Ovary (tissue), 9 donors: ENCODE measurements around the gene ACMSD. TPM values are rescaled to one million over a fixed set of nuclear protein-coding genes. Genes with fewer than 3 reads are reported as not detected.

Source experiments
- DNase-seq, 5 donors: peaks; one replicate each; pipeline ENCODE4 v3.0.0-alpha.2; 2019 to 2020
- H3K27ac ChIP-seq, 2 donors: fragments of 200-600 bp; one replicate each; pipeline versions ENCODE4 v1.5.1 to v1.8.0; 2019 to 2022
- H3K27me3 ChIP-seq: fragments of 200-600 bp; one replicate; pipeline ENCODE4 v1.8.0; 2022
- H3K36me3 ChIP-seq: fragments of 200-600 bp; sonication (generic); one replicate; pipeline ENCODE4 v1.5.1; 2019
- H3K4me1 ChIP-seq: one replicate; pipeline ENCODE4 v1.8.1; 2013; ENCODE audit warnings: mild to moderate bottlenecking, moderate library complexity; ENCODE audit not compliant: insufficient read depth
- H3K4me3 ChIP-seq: fragments of 200-600 bp; sonication (generic); one replicate; pipeline ENCODE4 v1.5.1; 2017
- H3K9me3 ChIP-seq, 2 donors: fragments of 200-600 bp in 1 of 2; sonication (generic) in 1 of 2; one replicate each; pipeline versions ENCODE4 v1.5.1 to v1.8.1; 2013 to 2019; ENCODE audit warnings: mild to moderate bottlenecking in 1 of 2, moderate library complexity in 1 of 2
- EP300 ChIP-seq: sonication (generic); formaldehyde crosslinking; IDR thresholded peaks from one replicate; pipeline ENCODE4 v1.6.1; 2017; ENCODE audit warnings: antibody characterized with exemption
- POLR2A ChIP-seq: fragments of 450-650 bp; IDR thresholded peaks from one replicate; pipeline ENCODE4 v1.6.1; 2017; ENCODE audit warnings: antibody characterized with exemption, mild to moderate bottlenecking, moderate library complexity
- WGBS, 3 donors: extraction: QIAGEN DNeasy Blood & Tissue Kit in 1 of 3; methylation state at CpG; one replicate each; pipeline versions ENCODE4 v1.1.5 to v1.1.7; 2013 to 2017; 5-methylcytosine and 5-hydroxymethylcytosine counted together
- intact Hi-C, 4 donors: fragments of 100-400 bp; cut with DNase I; formaldehyde crosslinking; loops; one replicate each; pipeline versions ENCODE4 v1.11.0 to v1.15.1; 2022 to 2023
- polyA plus RNA-seq, 2 donors: library from polyadenylated mRNA; stranded (reverse); fragments of 200-250 nt in 1 of 2; fragments of 350-450 nt in 1 of 2; fragmentation: Illumina TruSeq in 1 of 2; extraction: RNeasy Lipid Tissue Mini Kit (QIAGEN cat#74804) in 1 of 2; gene quantifications; one replicate each; pipeline ENCODE4 v1.2.3, GENCODE V29; 2013 to 2014
- total RNA-seq, 7 donors: library from RNA; depleted of rRNA in 2 of 7; stranded (reverse); fragments of >200 nt in 2 of 7; fragmentation: NEBNext Ultra II Directional in 3 of 7; extraction: Animal tissue kit (Norgen Biotek cat#: 25700) in 3 of 7; gene quantifications; one replicate each; pipeline versions ENCODE4 v1.1.0 to v1.2.4, GENCODE V29; 2016 to 2023
- TF ChIP-seq, protein P1 (sequence below), 3 donors: fragments of 450-650 bp in 2 of 3; fragments of 200-600 bp in 1 of 3; IDR thresholded peaks; one replicate each; pipeline versions ENCODE4 v1.5.1 to v1.8.0; 2016 to 2022; ENCODE audit warnings: antibody characterized with exemption in 3 of 3, mild to moderate bottlenecking in 1 of 3
- donor health status: DM: no; HTN: no; CAD: no; lungs with moderate emphysema.
- donor health status: DM: no; HTN: no; CAD: no.
- donor health status: Bipolar disorder and iron deficiency.
- donor health status: DM: yes; HTN: yes; CAD: no.
- donor health status: DM: no; HTN: no; CAD: no.
- donor health status: DM: yes; HTN: yes; CAD: no.

Gene ACMSD
- total and polyA plus RNA-seq, 9 donors: not detected

DNA sequence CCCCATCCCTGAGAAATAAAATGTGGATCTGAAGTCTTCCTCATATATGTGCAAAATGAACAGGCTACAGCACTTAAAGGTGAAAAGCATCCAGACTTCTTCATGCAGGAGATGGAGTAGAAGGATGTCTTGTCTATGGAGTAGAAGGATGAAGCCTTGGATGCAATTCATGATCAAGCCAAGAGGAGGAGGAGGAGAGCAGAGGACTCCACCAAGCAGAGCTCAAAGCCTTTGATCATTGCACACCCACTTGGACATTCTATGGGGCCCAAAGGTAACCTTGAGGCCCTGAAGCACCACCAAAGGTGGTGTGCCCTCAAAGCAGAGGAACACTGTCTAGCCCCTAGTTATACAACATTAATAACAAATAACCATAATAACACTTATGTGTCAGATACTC, 17.3 kb downstream of the ACMSD start:
- no peak for DNase-seq
- no peaks in the 10 kb centered on the region for H3K36me3 ChIP-seq
- no peaks in the 10 kb centered on the region for H3K27me3 ChIP-seq
- no peak overlapping the region for H3K4me3 ChIP-seq
- no peak overlapping the region for H3K27ac ChIP-seq
- intact Hi-C loops: no loop called here
- TF ChIP-seq POLR2A (no peak), EP300 (no peak)
- TF ChIP-seq, protein P1, sequence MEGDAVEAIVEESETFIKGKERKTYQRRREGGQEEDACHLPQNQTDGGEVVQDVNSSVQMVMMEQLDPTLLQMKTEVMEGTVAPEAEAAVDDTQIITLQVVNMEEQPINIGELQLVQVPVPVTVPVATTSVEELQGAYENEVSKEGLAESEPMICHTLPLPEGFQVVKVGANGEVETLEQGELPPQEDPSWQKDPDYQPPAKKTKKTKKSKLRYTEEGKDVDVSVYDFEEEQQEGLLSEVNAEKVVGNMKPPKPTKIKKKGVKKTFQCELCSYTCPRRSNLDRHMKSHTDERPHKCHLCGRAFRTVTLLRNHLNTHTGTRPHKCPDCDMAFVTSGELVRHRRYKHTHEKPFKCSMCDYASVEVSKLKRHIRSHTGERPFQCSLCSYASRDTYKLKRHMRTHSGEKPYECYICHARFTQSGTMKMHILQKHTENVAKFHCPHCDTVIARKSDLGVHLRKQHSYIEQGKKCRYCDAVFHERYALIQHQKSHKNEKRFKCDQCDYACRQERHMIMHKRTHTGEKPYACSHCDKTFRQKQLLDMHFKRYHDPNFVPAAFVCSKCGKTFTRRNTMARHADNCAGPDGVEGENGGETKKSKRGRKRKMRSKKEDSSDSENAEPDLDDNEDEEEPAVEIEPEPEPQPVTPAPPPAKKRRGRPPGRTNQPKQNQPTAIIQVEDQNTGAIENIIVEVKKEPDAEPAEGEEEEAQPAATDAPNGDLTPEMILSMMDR (IDR thresholded peaks at IDR 0.05): no peak
- H3K4me1 ChIP-seq: no peaks in the 10 kb centered on the region
- no peaks in the 10 kb centered on the region for H3K9me3 ChIP-seq

- no peaks in the 10 kb centered on the region for H3K27me3 ChIP-seq
- TF ChIP-seq POLR2A: no peak
- TF ChIP-seq EP300: no peak
- TF ChIP-seq, protein P1 (IDR thresholded peaks at IDR 0.05): no peak
- H3K4me3 ChIP-seq: no peak overlapping the region
- no peaks in the 10 kb centered on the region for H3K4me1 ChIP-seq
- no peaks in the 10 kb centered on the region for H3K36me3 ChIP-seq
- H3K9me3 ChIP-seq: no peaks in the 10 kb centered on the region
- no peak overlapping the region for H3K27ac ChIP-seq
- intact Hi-C loops: no loop called here
- DNase-seq: no peak
Observed at GRCh38 chr2:134858245-134858644, 19.8 kb downstream of the ACMSD start.

- DNase-seq: no peak
- no peaks in the 10 kb centered on the region for H3K9me3 ChIP-seq
- intact Hi-C loops: no loop called here
- H3K27ac ChIP-seq: no peak overlapping the region
- TF ChIP-seq, protein P1 (IDR thresholded peaks at IDR 0.05): no peak
- TF ChIP-seq POLR2A (no peak), EP300 (no peak)
- H3K27me3 ChIP-seq: no peaks in the 10 kb centered on the region
- WGBS, 3 donors: 91 to 93% (median 91%) methylated on average over 3 of the region's 3 CpGs
- no peaks in the 10 kb centered on the region for H3K4me1 ChIP-seq
- no peaks in the 10 kb centered on the region for H3K36me3 ChIP-seq
- no peak overlapping the region for H3K4me3 ChIP-seq
Observed at GRCh38 chr2:134861173-134861572, 22.8 kb downstream of the ACMSD start.

DNA sequence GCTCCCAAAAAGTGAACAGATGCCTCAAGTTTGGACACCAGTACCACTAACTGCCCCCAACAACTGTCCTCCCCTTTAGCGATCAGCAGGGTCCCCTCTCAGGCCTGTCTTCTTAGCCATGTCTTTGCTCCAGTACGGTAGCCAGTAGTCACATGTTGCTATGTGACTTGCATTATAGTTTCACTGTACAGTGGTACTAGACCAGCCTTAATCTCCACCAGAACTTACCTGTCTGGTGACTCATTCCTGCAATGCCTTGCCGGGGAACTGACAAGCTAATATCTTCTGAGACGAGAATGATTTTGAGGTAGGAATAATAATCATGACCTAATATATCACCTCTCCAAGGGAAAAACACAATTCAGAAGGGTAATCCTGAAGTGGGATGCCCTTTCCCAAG, 23.7 kb downstream of the ACMSD start:
- no peak overlapping the region for H3K4me3 ChIP-seq
- intact Hi-C loops: no loop called here
- DNase-seq: no peak
- H3K27ac ChIP-seq: no peak overlapping the region
- H3K4me1 ChIP-seq: no peaks in the 10 kb centered on the region
- no peaks in the 10 kb centered on the region for H3K27me3 ChIP-seq
- TF ChIP-seq, protein P1 (IDR thresholded peaks at IDR 0.05): no peak
- no peaks in the 10 kb centered on the region for H3K9me3 ChIP-seq
- 93 to 96% (median 94%) methylated on average over 4 of the region's 4 CpGs for WGBS, 3 donors
- no peaks in the 10 kb centered on the region for H3K36me3 ChIP-seq

- Histone ChIP-seq H3K27me3 (no peaks in the 10 kb centered on the region), H3K36me3 (no peaks in the 10 kb centered on the region), H3K4me1 (no peaks in the 10 kb centered on the region), H3K9me3 (no peaks in the 10 kb centered on the region), H3K27ac (no peak overlapping the region), H3K4me3 (no peak overlapping the region)
- intact Hi-C loops: no loop called here
- WGBS, 3 donors: 90 to 99% (median 90%) methylated on average over 3 of the region's 3 CpGs
- no peak for TF ChIP-seq EP300
- no peak for TF ChIP-seq POLR2A
- TF ChIP-seq, protein P1 (IDR thresholded peaks at IDR 0.05): no peak
- no peak for DNase-seq
Observed at GRCh38 chr2:134862674-134863073, 24.3 kb downstream of the ACMSD start.
